AG09309 (cell line): ENCODE measurements around the gene ZMYM4.

Experiments
- DNase-seq: peaks from one replicate; pipeline ENCODE4 v3.0.0-alpha.2; 2010; ENCODE audit warnings: low read depth
- H3K4me3 ChIP-seq: 2 replicates; pipeline ENCODE4 v1.5.1; 2011; ENCODE audit warnings: mild to moderate bottlenecking, low read depth, low read length, moderate library complexity; ENCODE audit not compliant: control insufficient read depth
- CTCF ChIP-seq: IDR thresholded peaks from 2 replicates; pipeline ENCODE4 v1.5.1; 2011; ENCODE audit warnings: mild to moderate bottlenecking, low read depth, low read length, inconsistent platforms; ENCODE audit not compliant: insufficient read depth, control insufficient read depth; ENCODE audit errors: missing control alignments

Gene ZMYM4

DNA sequence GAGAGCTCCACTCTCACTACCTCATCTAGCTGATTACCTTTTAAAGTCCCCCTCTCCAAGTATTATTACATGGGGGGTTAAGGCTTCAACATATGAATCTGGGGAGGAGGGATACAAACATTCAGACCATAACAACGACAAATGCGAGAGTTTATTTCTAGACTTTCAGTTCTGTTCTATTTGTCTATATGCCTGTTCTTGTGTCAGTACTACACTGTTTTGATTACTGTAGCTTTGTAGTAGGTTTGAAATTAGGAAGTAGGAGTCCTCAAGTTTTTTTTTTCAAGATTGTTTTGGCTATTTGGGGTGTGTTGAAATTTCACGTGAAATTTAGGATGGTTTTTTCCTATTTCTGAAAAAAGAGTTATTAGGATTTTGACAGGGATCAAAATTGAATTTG, 16.3 kb downstream of the ZMYM4 start:
- no peak overlapping the region for H3K4me3 ChIP-seq
- no peak for TF ChIP-seq CTCF
- no peak for DNase-seq

- H3K4me3 ChIP-seq: no peak overlapping the region
- no peak for TF ChIP-seq CTCF
- no peak for DNase-seq
Measured at GRCh38 chr1:35285771-35286606, 17.5 kb downstream of the ZMYM4 start.

DNA sequence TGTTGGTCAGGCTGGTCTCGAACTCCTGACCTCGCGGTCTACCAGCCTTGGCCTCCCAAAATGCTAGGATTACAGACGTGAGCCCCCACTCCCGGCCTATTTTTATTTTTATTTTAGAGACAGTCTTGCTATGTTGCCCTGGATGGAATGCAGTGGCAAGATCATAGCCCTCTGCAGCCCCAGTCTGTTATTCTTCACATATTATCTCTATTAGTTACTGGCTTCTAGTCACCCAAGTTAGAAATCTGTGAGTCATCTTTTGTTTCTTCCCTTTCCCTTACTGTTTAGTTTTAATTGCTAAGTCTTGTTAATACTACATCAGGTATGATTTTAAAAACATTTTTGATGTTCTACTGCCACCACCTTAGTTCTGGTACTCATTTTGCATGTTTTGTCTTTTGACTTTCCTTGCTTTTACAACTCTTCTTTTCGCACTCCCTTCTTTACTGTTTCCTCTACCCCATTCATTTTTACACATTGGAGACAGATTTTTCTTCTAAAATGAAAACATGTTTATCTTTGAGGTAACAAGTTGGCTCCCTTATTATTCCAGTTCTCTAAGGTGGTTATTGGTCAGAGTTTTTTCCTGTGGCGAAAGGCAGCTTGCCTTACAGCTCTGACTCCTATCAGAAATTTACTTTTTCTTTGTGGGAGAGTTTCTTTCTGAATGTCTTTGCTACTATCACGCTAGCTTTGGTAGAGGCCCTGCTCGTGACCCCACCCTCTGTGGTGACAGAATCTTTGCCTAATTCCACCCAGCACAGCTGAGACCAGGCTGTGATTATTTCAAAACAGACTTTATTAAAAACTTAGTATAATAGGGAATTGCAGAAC, 19.5 kb downstream of the ZMYM4 start:
- no peak for TF ChIP-seq CTCF
- no peak overlapping the region for H3K4me3 ChIP-seq
- DNase-seq: no peak

GRCh38 chr1:35288761-35289160, 20.3 kb downstream of the ZMYM4 start:
- no peak for TF ChIP-seq CTCF
- H3K4me3 ChIP-seq: no peak overlapping the region
- DNase-seq: no peak

DNA sequence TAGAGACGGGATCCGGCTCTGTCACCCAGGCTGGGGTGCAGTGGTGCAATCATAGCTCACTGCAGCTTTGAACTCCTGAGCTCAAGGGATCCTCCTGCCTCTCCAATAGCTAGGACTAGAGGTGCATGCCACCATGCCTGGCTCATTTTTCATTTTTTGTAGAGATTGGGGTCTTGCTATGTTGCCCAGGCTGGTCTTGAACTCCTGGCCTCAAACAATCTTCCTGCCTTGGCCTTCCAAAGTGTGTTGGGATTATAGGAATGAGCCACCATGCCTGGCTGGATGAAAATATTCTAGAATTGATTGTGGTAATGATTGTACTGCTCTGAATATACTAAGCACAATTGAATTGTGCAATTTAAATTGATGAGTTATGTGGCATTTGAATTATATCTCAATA, 21.9 kb downstream of the ZMYM4 start:
- no peak for TF ChIP-seq CTCF
- no peak overlapping the region for H3K4me3 ChIP-seq
- DNase-seq: no peak

GRCh38 chr1:35294809-35295208, 26.3 kb downstream of the ZMYM4 start:
- no peak for TF ChIP-seq CTCF
- DNase-seq: no peak
- no peak overlapping the region for H3K4me3 ChIP-seq
